Parathyroid adenoma (tissue), 2 donors: ENCODE data around the gene CLASP2.
"Not testable (repeated sequence)": the region's sequence is repeated elsewhere in the genome, so short reads cannot be mapped to it uniquely, and the experiment has no call there.

ENCODE experiments used
- H2AFZ ChIP-seq: fragments of 300-600 bp; sonication (generic); one replicate; pipeline ENCODE4 v1.7.0; 2017; ENCODE audit warnings: antibody characterized with exemption, mild to moderate bottlenecking
- H3K27ac ChIP-seq: fragments of 300-600 bp; sonication (generic); one replicate; pipeline ENCODE4 v1.7.0; 2017
- H3K27me3 ChIP-seq: fragments of 300-600 bp; sonication (generic); one replicate; pipeline ENCODE4 v1.7.0; 2017; ENCODE audit warnings: low read length; ENCODE audit not compliant: control insufficient read depth, insufficient read depth
- H3K36me3 ChIP-seq: fragments of 300-600 bp; sonication (generic); one replicate; pipeline ENCODE4 v1.7.0; 2017; ENCODE audit warnings: low read length; ENCODE audit not compliant: control insufficient read depth, insufficient read depth
- H3K4me1 ChIP-seq: fragments of 300-600 bp; sonication (generic); one replicate; pipeline ENCODE4 v1.7.0; 2017; ENCODE audit warnings: control low read depth
- H3K4me2 ChIP-seq: fragments of 300-600 bp; sonication (generic); one replicate; pipeline ENCODE4 v1.7.0; 2017; ENCODE audit warnings: low read length
- H3K4me3 ChIP-seq: fragments of 300-600 bp; sonication (generic); one replicate; pipeline ENCODE4 v1.7.0; 2017; ENCODE audit warnings: low read depth, low read length
- H3K79me2 ChIP-seq: fragments of 300-600 bp; sonication (generic); one replicate; pipeline ENCODE4 v1.7.0; 2017; ENCODE audit warnings: control low read depth
- H3K9ac ChIP-seq: fragments of 300-600 bp; sonication (generic); one replicate; pipeline ENCODE4 v1.7.0; 2017; ENCODE audit warnings: mild to moderate bottlenecking
- H3K9me3 ChIP-seq: fragments of 300-600 bp; sonication (generic); one replicate; pipeline ENCODE4 v1.7.0; 2017; ENCODE audit warnings: low read length; ENCODE audit not compliant: control insufficient read depth
- TF ChIP-seq, protein P1 (sequence below): fragments of 300-600 bp; sonication (generic); IDR thresholded peaks from one replicate; pipeline ENCODE4 v1.7.0; 2017; ENCODE audit warnings: antibody characterized with exemption, mild to moderate bottlenecking
- donor health status: primary hyperparathyroidism.

The CLASP2 gene

DNA sequence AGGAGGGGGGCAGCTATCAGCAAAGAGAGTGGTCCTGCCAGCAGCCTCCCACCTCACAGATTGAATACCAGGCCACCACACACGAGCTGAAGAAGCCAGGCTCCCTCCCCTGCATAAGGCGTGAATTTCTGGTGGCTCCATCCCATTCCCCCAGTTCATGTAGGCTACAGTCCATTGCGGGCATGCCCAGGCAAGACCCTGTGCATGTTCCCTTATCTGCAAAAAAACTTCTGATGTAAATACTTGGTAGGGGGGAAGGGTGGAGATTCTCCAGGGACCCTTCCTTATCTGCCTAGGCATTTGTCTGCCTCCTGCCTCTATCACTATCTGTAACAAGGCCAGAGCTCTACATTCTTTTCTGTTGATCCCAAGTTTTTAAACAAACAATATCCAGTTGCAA lies 250.3 kb downstream of the CLASP2 start:
- Histone ChIP-seq H3K9ac (no peak overlapping the region), H3K36me3 (no peaks in the 10 kb centered on the region), H3K27me3 (no peaks in the 10 kb centered on the region), H3K4me3 (no peak overlapping the region), H2AFZ (no peak overlapping the region), H3K27ac (no peak overlapping the region), H3K79me2 (no peaks in the 10 kb centered on the region), H3K9me3 (no peaks in the 10 kb centered on the region), H3K4me2 (no peak overlapping the region), H3K4me1 (no peaks in the 10 kb centered on the region)
- TF ChIP-seq, protein P1, sequence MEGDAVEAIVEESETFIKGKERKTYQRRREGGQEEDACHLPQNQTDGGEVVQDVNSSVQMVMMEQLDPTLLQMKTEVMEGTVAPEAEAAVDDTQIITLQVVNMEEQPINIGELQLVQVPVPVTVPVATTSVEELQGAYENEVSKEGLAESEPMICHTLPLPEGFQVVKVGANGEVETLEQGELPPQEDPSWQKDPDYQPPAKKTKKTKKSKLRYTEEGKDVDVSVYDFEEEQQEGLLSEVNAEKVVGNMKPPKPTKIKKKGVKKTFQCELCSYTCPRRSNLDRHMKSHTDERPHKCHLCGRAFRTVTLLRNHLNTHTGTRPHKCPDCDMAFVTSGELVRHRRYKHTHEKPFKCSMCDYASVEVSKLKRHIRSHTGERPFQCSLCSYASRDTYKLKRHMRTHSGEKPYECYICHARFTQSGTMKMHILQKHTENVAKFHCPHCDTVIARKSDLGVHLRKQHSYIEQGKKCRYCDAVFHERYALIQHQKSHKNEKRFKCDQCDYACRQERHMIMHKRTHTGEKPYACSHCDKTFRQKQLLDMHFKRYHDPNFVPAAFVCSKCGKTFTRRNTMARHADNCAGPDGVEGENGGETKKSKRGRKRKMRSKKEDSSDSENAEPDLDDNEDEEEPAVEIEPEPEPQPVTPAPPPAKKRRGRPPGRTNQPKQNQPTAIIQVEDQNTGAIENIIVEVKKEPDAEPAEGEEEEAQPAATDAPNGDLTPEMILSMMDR: no peak

DNA sequence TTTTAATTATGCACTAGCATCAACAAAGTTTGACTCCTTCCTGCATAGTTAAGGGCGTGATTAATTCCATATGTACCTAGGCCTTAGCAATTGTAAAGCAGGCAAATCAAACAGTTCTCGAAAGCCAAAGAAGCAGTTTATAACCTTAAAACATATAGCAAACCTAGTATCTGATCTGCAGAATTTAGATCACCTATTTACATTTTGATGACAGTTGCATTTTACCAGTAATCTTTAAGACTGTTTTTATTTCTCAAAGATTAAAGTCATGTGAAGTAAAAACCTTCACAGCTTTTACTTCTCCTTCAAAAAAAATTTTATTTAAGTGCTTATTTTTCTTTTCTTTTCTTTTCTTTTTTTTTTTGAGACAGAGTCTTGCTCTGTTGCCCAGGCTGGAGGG lies 257.0 kb downstream of the CLASP2 start:
- Histone ChIP-seq H3K36me3 (no peaks in the 10 kb centered on the region), H2AFZ (no peak overlapping the region), H3K79me2 (no peaks in the 10 kb centered on the region), H3K4me3 (no peak overlapping the region), H3K27me3 (no peaks in the 10 kb centered on the region), H3K4me2 (no peak overlapping the region), H3K9ac (no peak overlapping the region), H3K4me1 (no peaks in the 10 kb centered on the region), H3K9me3 (no peaks in the 10 kb centered on the region), H3K27ac (no peak overlapping the region)
- TF ChIP-seq, protein P1: no peak

DNA sequence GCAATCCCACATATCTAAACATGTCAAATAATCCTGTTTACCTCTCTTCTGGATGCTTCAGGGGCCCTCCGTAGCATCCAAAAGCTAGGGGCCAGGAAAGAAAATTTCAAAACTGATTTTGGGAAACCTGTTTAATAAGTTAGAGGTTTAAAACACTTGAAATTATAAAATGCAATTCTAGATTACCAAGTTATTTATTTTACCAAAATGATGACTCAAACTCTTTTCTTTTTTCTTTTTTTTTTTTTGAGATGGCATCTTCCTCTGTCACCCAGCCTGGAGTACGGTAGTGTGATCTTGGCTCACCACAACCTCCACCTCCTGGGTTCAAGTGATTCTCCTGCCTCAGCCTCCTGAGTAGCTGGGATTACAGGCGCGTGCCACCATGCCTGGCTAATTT lies 258.5 kb downstream of the CLASP2 start:
- not testable (repeated sequence) for H3K79me2 ChIP-seq, H3K27me3 ChIP-seq, H3K9ac ChIP-seq, H3K4me2 ChIP-seq, H2AFZ ChIP-seq, H3K36me3 ChIP-seq, H3K9me3 ChIP-seq, H3K4me1 ChIP-seq, H3K4me3 ChIP-seq, H3K27ac ChIP-seq

DNA sequence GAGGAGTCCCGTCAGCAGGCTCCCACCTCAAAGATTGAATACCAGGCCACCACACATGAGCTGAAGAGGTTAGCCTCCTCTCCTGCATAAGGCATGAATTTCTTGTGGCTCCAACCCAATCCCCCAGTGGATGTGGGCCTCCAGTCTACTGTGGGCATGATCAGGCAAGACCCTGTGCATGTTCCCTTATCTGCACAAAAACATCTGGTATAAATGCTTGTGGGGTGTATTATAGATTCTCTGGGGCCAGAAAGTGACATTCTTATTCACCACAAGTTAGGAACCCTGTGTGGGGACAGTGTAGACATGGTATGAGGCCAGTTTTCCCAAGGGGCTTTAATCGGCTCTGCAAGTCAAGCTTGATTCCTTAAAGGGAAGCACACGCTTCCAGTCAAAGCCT lies 259.6 kb downstream of the CLASP2 start:
- Histone ChIP-seq H3K27me3 (no peaks in the 10 kb centered on the region), H3K4me1 (no peaks in the 10 kb centered on the region), H3K36me3 (no peaks in the 10 kb centered on the region), H2AFZ (no peak overlapping the region), H3K27ac (no peak overlapping the region), H3K9me3 (no peaks in the 10 kb centered on the region), H3K9ac (no peak overlapping the region), H3K4me3 (no peak overlapping the region), H3K79me2 (no peaks in the 10 kb centered on the region), H3K4me2 (no peak overlapping the region)
- TF ChIP-seq, protein P1: no peak

DNA sequence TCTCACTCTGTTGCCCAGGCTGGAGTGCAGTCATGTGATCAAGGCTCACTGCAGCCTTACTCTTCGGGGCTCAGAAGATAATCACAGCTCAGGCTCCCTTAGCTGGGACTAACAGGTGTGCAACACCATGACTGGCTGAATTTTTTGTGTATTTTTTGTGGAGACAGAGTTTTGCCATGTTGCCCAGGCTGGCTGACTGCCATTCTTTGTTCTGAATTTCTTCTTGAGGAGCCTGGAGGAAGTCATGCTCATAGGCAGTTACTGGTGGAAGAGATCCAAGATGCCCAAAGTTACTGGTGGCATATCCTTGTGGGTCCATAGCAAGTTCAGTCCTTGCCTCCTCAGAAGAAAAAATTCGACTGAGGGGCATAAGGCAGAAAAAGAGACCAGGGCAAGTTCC lies 261.3 kb downstream of the CLASP2 start:
- no peaks in the 10 kb centered on the region for H3K4me1 ChIP-seq
- H3K4me2 ChIP-seq: no peak overlapping the region
- H3K27ac ChIP-seq: no peak overlapping the region
- H3K79me2 ChIP-seq: no peaks in the 10 kb centered on the region
- H3K9me3 ChIP-seq: no peaks in the 10 kb centered on the region
- TF ChIP-seq, protein P1: no peak
- no peaks in the 10 kb centered on the region for H3K36me3 ChIP-seq
- H3K27me3 ChIP-seq: no peaks in the 10 kb centered on the region
- no peak overlapping the region for H3K9ac ChIP-seq
- no peak overlapping the region for H2AFZ ChIP-seq
- H3K4me3 ChIP-seq: no peak overlapping the region
